ENCODE results near the gene ZFPM1. TPM values are rescaled to one million over a fixed set of nuclear protein-coding genes. Genes with fewer than 3 reads are reported as not detected.
A peak's percentile ranks its signal among the peaks of the same experiment; 100 is the strongest.

The ZFPM1 gene
- total RNA-seq, 1 experiment from 2014 or later = 14.6 TPM

- peaks cover 2% of the 10 kb centered on the region; the same call in 1 of the 2 replicates for H3K79me2 ChIP-seq (ENCODE audit: insufficient read depth, low read length)
- no peak overlapping the region for H2AFZ ChIP-seq (ENCODE audit: low read depth, low read length, poor library complexity, severe bottlenecking)
- no peak for DNase-seq (ENCODE audit: low read depth, low spot score)
Measured at GRCh38 chr16:88540346-88540977, 87.4 kb downstream of the ZFPM1 start.

More at GRCh38 chr16:88540346-88540977, 87.4 kb downstream of the ZFPM1 start:
- ChIA-PET CTCF (interaction anchor here (1.1 kb wide), 1 partner anchor 19 kb away, joined by 3 read pairs; no protein-coding TSS in a partner anchor), POLR2A (no interaction called here), RAD21 (ENCODE audit: low non-redundant PET in 1 of 2, low total read pairs in 2 of 2, uncharacterized antibody in 2 of 2, unreplicated experiment in 2 of 2) (no interaction called here)
- no peaks in the 10 kb centered on the region for H3K9me2 ChIP-seq (ENCODE audit: insufficient read depth)
- peaks cover 21% of the 10 kb centered on the region in 2 experiments; a peak in 3 of 4 replicates for H3K9me3 ChIP-seq (ENCODE audit: control insufficient read depth in 1 of 2, insufficient read depth in 1 of 2, low read depth in 1 of 2, low read length in 2 of 2)
- ATAC-seq = 0 out of 2 replicates have a peak, but pooled peaks have one; percentile 17
- intact Hi-C loops (cut with micrococcal nuclease) = no loop called here
- no peak overlapping the region for H3K4me2 ChIP-seq (ENCODE audit: low read length)
- peaks cover 2 to 3% of the 10 kb centered on the region in 2 experiments for H3K4me1 ChIP-seq (ENCODE audit: control insufficient read depth in 1 of 2, insufficient read depth in 2 of 2, low read length in 2 of 2)
- no peaks in the 10 kb centered on the region for H4K20me1 ChIP-seq (ENCODE audit: insufficient read depth)
- no peak overlapping the region for H3K4me3 ChIP-seq (replicated peaks in 1 of 2; ENCODE audit: low read depth in 1 of 2, low read length in 2 of 2)
- H3K27me3 ChIP-seq (ENCODE audit: insufficient read depth, low read length) = peaks cover under 1% of the 10 kb centered on the region; the same call in 1 of the 2 replicates
- no peak overlapping the region for H3K9ac ChIP-seq (ENCODE audit: low read length)
- TF ChIP-seq RAD21 (IDR thresholded peaks at IDR 0.05; ENCODE audit: low read depth) = no peak
- no peak for TF ChIP-seq CTCF (IDR thresholded peaks at IDR 0.05 in 2 of 3, conservative IDR thresholded peaks at IDR 0.05 in 1 of 3; ENCODE audit: borderline replicate concordance in 1 of 3, insufficient read depth in 1 of 3, low read depth in 2 of 3, low read length in 2 of 3)
- H3K27ac ChIP-seq (ENCODE audit: low read depth, low read length) = no peak overlapping the region
- no peaks in the 10 kb centered on the region for H3K36me3 ChIP-seq (ENCODE audit: control insufficient read depth in 1 of 2, insufficient read depth in 2 of 2, low read length in 2 of 2)
- no TSS peak for BruUV-seq (replicated peaks)

Data from HCT116 (cell line).